Measurements from ENCODE around the gene KLRC4. TPM values are rescaled to one million over a fixed set of nuclear protein-coding genes. Genes with fewer than 3 reads are reported as not detected.
A peak's percentile ranks its signal among the peaks of the same experiment; 100 is the strongest.
"Not testable (repeated sequence)": the region's sequence is repeated elsewhere in the genome, so short reads cannot be mapped to it uniquely, and the experiment has no call there.

KLRC4 gene
- polyA plus RNA-seq, 3 donors: not detected

DNA sequence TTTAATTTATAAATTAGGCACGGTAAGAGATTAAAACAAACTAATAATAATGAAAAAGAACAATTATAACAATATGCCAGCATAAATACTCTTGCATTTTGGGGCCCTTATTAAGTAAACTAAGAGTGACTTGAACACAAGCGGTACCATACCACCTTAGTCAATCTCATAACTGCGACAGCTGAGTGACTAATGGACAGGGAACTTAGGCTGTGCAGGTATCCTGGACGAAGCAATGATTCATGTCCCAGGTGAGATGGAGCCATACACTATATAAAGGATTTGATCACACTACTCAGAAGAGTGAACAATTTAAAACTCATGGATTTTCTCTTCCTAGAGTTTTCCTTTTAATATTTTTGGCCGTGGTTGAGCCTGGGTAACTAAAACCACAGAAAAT is 4.3 kb downstream of the KLRC4 start:
- no peak for DNase-seq (ENCODE audit: extremely low read depth in 1 of 11, low read depth in 9 of 11, low spot score in 4 of 11)

DNA sequence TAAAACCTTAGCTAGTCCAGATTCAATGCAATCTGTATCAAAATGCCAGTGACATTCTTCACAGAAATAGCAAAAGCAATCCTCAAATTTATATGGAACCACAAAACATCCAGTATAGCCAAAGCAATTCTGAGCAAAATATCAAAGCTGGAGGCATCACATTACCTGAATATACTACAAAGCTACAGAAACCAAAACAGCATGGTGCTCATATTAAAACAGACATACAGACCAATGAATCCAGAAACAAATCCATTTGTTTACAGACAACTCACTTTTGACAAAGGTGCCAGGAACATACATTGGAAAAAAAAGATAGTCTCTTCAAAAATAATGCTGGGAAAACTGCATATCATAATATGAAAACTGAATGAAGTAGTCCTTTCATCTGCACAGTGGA is 4.8 kb downstream of the KLRC4 start:
- no peak for DNase-seq (ENCODE audit: extremely low read depth in 1 of 11, low read depth in 9 of 11, low spot score in 4 of 11)

GRCh38 chr12:10400829-10401228 is 8.7 kb downstream of the KLRC4 start:
- no peak for DNase-seq (ENCODE audit: extremely low read depth in 1 of 11, low read depth in 9 of 11, low spot score in 4 of 11)

DNA sequence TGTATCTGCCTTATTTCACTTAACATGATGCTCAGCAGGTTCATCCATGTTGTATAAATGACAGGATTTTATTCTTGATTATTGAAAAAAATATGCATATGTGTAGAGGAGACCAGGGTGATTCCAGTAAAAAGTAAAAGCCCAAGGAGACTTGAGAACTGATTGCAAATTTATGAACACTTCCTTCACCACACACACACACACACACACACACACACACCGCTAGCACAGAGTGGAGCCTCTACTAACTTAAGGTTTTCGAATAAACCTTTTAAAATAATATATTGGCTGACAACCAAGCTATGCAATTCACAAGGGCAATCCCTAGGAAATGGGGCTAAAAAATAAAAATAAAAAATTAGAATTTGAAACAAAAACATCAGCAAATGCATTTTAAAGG is 11.4 kb downstream of the KLRC4 start:
- DNase-seq (ENCODE audit: extremely low read depth in 1 of 11, low read depth in 9 of 11, low spot score in 4 of 11): no peak

- no peak for DNase-seq (ENCODE audit: extremely low read depth in 1 of 11, low read depth in 9 of 11, low spot score in 4 of 11)
These were observed 12.3 kb downstream of the KLRC4 start for GRCh38 chr12:10397296-10397695.

DNA sequence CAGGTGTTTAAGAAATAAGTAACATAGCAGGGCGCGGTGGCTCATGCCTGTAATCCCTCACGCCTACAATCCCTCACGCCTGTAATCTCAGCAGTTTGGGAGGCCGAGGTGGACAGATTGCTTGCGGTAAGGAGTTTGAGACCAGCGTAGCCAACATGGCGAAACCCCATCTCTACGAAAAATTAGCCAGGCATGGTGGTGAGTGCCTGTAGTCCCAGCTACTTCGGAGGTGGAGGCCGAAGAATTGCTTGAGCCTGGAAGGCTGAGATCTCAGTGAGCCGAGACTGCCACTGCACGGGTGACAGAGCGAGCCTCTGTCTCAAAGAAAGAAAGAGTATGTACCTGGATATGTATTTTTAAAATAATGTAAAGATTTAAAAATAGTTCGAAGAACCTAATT is 13.4 kb downstream of the KLRC4 start:
- DNase-seq (ENCODE audit: extremely low read depth in 1 of 11, low read depth in 9 of 11, low spot score in 4 of 11): not testable (repeated sequence)

GRCh38 chr12:10395390-10395998 is 14.1 kb downstream of the KLRC4 start:
- DNase-seq (ENCODE audit: extremely low read depth in 1 of 11, low read depth in 9 of 11, low spot score in 4 of 11): peak in 2 of 11 donors; percentile 6 to 22

DNA sequence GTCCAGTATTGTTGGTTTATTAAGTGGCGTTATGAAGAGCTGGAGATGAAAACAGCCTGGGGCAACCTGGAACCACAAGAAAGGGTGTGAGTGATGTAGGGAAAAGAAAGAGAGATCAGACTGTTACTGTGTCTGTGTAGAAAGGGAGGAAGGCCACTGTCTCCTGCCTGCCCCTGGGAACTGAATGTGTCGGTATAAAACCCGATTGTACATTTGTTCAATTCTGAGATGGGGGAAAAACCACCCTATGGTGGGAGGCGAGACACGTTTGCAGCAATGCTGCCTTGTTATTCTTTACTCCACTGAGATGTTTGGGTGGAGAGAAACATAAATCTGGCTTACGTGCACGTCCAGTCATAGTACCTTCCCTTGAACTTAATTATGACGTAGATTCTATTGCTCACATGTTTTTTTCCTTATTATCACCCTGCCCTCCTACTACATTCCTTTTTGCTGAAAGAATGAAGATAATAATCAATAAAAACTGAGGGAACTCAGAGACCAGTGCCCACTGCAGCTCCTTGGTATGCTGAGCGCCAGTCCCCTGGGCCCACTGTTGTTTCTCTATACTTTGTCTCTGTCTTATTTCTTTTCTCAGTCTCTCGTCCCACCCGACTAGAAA is 14.9 kb downstream of the KLRC4 start:
- not testable (repeated sequence) for DNase-seq (ENCODE audit: extremely low read depth in 1 of 11, low read depth in 9 of 11, low spot score in 4 of 11)

GRCh38 chr12:10393291-10393690 is 16.3 kb downstream of the KLRC4 start:
- DNase-seq (ENCODE audit: extremely low read depth in 1 of 11, low read depth in 9 of 11, low spot score in 4 of 11): no peak

GRCh38 chr12:10392394-10392930 is 17.1 kb downstream of the KLRC4 start:
- DNase-seq (ENCODE audit: extremely low read depth in 1 of 11, low read depth in 9 of 11, low spot score in 4 of 11): no peak

GRCh38 chr12:10390991-10391390 is 18.6 kb downstream of the KLRC4 start:
- not testable (repeated sequence) for DNase-seq (ENCODE audit: extremely low read depth in 1 of 11, low read depth in 9 of 11, low spot score in 4 of 11)

GRCh38 chr12:10389904-10390303 is 19.7 kb downstream of the KLRC4 start, which contains the start of gene KLRK1:
Gene KLRK1 (minus strand): TSS chr12:10390041. CDS start chr12:10388810, 1,231 bp downstream.
- no peak for DNase-seq (ENCODE audit: extremely low read depth in 1 of 11, low read depth in 9 of 11, low spot score in 4 of 11)

DNA sequence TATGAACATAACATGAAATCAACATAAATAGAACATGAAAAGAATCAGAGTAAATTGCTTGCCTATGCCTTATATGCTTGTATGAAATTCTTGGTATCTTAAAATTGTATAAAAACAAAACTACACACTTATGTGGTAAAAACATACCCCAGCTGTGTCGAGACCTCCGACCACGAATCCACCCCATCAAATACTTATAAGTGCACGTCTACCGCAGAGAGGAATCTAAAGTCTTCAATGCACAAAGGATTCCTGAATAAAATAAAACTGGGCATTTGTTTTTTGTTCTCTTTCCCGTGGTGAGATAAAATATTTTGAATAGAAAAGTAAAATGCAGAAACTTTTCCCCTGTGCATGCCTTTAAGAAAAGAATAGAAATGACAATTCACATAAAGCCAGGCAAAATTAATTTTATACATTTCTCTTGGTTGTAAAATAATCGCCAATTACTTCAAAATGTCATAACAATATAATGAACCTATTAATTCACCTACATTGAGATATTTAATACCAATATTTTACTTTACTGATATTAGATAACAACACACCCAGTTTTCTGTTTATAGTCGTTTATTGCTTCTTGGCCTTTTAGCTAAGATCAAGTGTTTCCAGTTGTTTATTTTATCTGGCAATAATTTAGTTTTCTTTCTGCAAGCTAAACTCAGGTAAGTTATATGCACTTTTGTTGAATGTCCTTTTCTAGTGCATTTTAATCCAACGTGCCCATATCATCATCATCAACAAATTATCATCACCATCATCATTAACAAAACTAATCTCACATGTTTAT is 20.7 kb downstream of the KLRC4 start:
- no peak for DNase-seq (ENCODE audit: extremely low read depth in 1 of 11, low read depth in 9 of 11, low spot score in 4 of 11)

DNA sequence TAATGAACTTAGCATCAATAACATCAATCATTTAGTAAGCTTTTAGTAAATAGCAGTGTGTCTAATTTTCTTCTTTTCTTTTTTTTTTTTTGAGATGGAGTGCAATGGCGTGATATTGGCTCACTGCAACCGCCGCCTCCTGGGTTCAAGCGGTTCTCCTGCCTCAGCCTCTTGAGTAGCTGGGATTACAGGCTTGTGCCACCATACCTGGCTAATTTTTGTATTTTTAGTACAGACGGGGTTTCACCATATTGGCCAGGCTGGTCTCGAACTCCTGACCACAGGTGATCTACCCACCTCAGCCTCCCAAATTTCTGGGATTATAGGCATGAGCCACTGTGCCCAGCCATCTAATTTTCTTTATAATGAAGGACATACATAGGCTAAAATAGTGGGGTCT is 22.1 kb downstream of the KLRC4 start:
- not testable (repeated sequence) for DNase-seq (ENCODE audit: extremely low read depth in 1 of 11, low read depth in 9 of 11, low spot score in 4 of 11)

GRCh38 chr12:10386857-10387256 is 22.7 kb downstream of the KLRC4 start:
- DNase-seq (ENCODE audit: extremely low read depth in 1 of 11, low read depth in 9 of 11, low spot score in 4 of 11): no peak

GRCh38 chr12:10385166-10385613 is 24.4 kb downstream of the KLRC4 start:
- no peak for DNase-seq (ENCODE audit: extremely low read depth in 1 of 11, low read depth in 9 of 11, low spot score in 4 of 11)

DNA sequence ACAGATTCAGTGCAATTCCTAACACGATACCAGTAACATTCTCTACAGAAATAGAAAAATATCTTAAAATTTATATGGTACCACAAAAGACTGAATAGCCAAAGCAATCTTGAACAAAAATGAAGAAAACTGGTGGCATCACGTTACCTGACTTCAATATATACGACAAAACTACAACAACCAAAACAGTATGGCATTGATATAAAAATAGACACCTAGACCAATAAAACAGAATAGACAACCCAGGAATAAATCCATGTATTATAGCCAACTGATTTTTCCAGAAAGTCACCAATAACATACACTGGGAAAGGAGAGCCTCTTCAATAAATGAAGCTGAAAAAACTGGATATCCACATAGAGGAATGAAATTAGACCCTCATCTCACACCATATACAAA is 25.4 kb downstream of the KLRC4 start:
- DNase-seq (ENCODE audit: extremely low read depth in 1 of 11, low read depth in 9 of 11, low spot score in 4 of 11): no peak

DNA sequence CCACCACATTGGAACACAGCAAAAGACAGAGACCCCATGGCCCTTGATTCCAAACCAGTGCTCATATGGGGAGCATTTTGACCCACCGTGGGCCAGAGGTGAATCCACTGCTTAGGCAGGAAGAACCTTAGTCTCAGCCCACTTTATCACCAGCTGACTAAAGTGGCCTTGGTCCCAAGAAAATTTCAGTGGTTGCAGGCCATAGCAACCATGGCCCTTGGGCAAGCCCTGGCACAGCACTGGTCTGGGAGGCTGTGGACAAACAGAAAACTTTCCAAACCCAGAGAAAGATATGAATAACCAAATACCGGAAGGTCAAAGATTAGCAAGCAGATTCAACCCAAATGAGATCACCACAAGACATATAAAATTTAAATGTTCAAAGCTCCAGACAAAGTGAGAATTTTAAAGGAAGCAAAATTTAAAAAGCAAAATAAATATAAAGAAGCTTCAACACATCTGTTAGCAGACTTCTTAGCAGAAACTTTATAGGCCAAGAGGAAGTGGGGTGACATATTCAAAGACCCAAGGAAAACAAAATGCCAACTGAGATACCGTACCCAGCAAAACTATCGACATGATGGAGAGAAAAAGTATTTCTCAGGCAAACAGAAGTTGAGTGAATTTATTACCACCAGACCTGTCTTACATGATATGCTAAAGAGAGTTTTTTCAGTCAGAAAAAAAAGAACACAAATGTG is 27.5 kb downstream of the KLRC4 start:
- no peak for DNase-seq (ENCODE audit: extremely low read depth in 1 of 11, low read depth in 9 of 11, low spot score in 4 of 11)

GRCh38 chr12:10378737-10379136 is 30.8 kb downstream of the KLRC4 start:
- not testable (repeated sequence) for DNase-seq (ENCODE audit: extremely low read depth in 1 of 11, low read depth in 9 of 11, low spot score in 4 of 11)

Data from renal cortex interstitium (tissue), 11 donors.